Activated CD4-positive, alpha-beta T cell treated with anti-CD3 and anti-CD28 coated beads for 48 hours (primary cell): ENCODE results near the gene EFCAB13.
"Not testable (repeated sequence)": the region's sequence is repeated elsewhere in the genome, so short reads cannot be mapped to it uniquely, and the experiment has no call there.

Experiments used
- DNase-seq: peaks from one replicate; pipeline ENCODE4 v3.0.0-alpha.2; 2020

The EFCAB13 gene

DNA sequence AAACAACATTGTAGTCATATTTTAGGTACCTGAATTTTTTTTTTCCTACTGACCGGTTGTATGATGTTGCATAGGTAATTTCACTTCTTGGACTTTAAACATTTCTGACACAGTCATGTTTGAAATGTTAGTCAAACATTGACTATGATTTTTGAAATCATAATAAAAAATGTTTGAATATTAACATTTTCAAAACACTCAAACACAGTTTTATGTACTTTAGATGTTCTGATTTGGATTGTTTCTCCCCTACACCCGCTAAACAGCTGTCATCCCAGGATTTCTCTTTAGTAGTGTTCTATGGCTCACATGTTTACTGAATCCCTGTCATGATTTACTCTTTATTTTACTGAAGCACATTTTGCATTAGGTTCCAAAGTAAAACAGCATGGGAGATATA lies 104.2 kb downstream of the EFCAB13 start:
- no peak for DNase-seq

DNA sequence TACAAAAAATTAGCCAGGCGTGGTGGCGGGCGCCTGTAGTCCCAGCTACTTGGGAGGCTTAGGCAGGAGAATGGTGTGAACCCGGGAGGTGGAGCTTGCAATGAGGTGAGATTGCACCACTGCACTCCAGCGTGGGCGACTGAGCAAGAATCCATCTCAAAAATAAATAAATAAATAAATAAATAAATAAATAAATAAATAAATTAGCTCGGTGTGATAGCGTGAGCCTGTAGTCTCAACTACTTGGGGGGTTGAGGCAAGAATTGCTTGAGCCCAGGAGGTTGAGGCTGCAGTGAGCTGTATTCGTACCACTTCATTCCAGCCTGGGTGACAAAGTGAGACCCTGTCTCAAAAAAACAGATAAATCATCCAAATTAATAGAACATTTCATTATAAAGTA lies 108.5 kb downstream of the EFCAB13 start:
- DNase-seq: not testable (repeated sequence)

DNA sequence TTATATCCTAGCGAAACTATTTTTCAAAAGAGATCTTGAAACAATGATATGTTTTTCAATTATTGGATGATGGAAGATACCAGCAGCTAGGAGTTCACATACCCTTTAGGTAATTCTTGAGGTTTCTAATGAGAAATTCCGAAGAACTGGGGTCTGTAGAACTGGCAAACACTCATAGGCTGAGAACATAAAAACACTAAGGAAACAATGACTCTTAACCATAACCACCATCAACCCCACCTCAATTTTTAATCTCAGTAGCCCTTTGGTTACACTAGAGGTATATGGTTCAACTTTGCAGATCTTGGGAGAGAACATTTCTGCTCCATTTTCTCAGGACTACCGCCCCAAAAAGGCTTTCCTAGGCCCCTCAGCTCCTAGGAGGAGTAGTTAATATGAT lies 141.4 kb downstream of the EFCAB13 start:
- no peak for DNase-seq

DNA sequence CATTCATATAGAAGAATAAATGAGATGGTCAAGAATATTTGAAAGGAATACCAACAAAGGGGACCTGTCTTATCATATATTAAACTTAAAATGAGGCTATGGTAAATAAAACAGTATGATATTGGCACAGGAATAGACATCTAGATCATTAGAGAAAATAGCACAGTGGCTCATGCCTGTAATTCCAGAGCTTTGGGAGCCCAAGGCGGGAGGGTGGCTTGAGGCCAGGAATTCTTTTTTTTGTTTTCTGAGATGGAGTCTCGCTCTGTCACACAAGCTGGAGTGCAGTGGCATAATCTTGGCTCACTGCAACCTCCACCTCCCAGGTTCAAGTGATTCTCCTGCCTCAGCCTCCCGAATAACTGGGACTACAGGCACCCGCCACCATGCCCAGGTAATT lies 143.2 kb downstream of the EFCAB13 start:
- not testable (repeated sequence) for DNase-seq

DNA sequence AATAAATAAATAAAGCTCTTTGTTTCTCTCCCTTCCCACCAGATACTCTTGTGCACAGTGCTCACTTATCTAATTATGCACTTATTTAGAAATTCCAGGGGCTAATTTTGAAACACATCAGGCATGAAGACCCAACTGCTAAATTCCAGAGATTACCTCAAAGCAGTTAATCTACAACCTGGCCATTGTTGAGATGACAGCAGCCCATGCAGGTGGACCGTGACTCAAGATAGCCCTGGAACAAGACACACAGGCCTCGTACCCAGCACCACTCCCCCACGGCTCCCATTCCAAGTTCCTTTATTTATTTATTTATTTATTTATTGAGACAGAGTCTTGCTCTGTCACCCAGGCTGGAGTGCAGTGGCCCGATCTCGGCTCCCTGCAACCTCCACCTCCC lies 147.1 kb downstream of the EFCAB13 start:
- no peak for DNase-seq

DNA sequence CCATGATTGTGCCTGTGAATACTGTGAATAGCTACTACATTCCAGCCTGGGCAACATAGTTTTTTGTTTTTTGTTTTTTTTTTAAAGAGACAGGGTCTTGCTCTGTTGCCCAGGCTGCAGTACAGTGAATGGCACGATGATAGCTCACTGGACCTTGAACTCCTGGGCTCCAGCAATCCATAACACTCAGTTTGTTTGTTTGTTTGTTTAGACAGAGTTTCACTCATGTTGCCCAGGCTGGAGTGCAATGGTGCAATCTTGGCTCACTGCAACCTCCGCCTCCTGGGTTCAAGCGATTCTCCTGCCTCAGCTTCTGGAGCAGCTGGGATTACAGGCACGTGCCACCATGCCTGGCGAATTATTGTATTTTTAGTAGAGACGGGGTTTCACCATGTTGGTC lies 148.3 kb downstream of the EFCAB13 start:
- DNase-seq: not testable (repeated sequence)
